GM06990 (cell line): ENCODE measurements around the gene BDP1.
"Not testable (repeated sequence)": the region's sequence is repeated elsewhere in the genome, so short reads cannot be mapped to it uniquely, and the experiment has no call there.

Experiments used
- DNase-seq: peaks from one replicate; pipeline ENCODE4 v3.0.0-alpha.2; 2011; ENCODE audit not compliant: insufficient read length; ENCODE audit errors: extremely low read depth
- H3K27me3 ChIP-seq: replicated peaks from 2 replicates; pipeline ENCODE4 v1.6.0; 2011; ENCODE audit warnings: low read length; ENCODE audit not compliant: control insufficient read depth, insufficient read depth
- H3K36me3 ChIP-seq: 2 replicates; pipeline ENCODE4 v1.5.1; 2011; ENCODE audit warnings: low read length; ENCODE audit not compliant: control insufficient read depth, insufficient read depth
- H3K4me3 ChIP-seq: replicated peaks from 2 replicates; pipeline ENCODE4 v1.5.1; 2011; ENCODE audit warnings: low read depth, mild to moderate bottlenecking, control low read depth, low read length
- CTCF ChIP-seq: IDR thresholded peaks from 2 replicates; pipeline ENCODE4 v1.5.1; 2011; ENCODE audit warnings: low read length, control low read depth, mild to moderate bottlenecking, inconsistent platforms; ENCODE audit not compliant: insufficient read depth, poor library complexity, severe bottlenecking

Gene BDP1

GRCh38 chr5:71455427-71456361 lies at the start of gene BDP1:
BDP1 (plus strand) TSS chr5:71455651; CDS start chr5:71455878, 227 bp downstream.
- H3K4me3 ChIP-seq: peak within 1 kb of the TSS; percentile 92
- TF ChIP-seq CTCF: peak; percentile 15
- H3K27me3 ChIP-seq: no peaks in the 10 kb centered on the region
- no peaks in the 10 kb centered on the region; the same call in 1 of the 2 replicates for H3K36me3 ChIP-seq
- peak; percentile 88 for DNase-seq

GRCh38 chr5:71410088-71410487 lies 45.4 kb upstream of the BDP1 start:
- not testable (repeated sequence) for H3K36me3 ChIP-seq, H3K27me3 ChIP-seq, DNase-seq

GRCh38 chr5:71415626-71416025 lies 39.8 kb upstream of the BDP1 start:
- not testable (repeated sequence) for H3K36me3 ChIP-seq, DNase-seq, H3K4me3 ChIP-seq, H3K27me3 ChIP-seq

More at GRCh38 chr5:71410088-71410487, 45.4 kb upstream of the BDP1 start:
- not testable (repeated sequence) for H3K4me3 ChIP-seq

- not testable (repeated sequence) for DNase-seq, H3K27me3 ChIP-seq, H3K36me3 ChIP-seq, H3K4me3 ChIP-seq
Observed at GRCh38 chr5:71418026-71418425, 37.4 kb upstream of the BDP1 start.

GRCh38 chr5:71421278-71421677 lies 34.2 kb upstream of the BDP1 start:
- not testable (repeated sequence) for DNase-seq, H3K4me3 ChIP-seq, H3K36me3 ChIP-seq, H3K27me3 ChIP-seq

- not testable (repeated sequence) for DNase-seq, H3K27me3 ChIP-seq, H3K4me3 ChIP-seq, H3K36me3 ChIP-seq
Observed at GRCh38 chr5:71423896-71424295, 31.6 kb upstream of the BDP1 start.

- not testable (repeated sequence) for H3K4me3 ChIP-seq, H3K36me3 ChIP-seq, DNase-seq, H3K27me3 ChIP-seq
Observed at GRCh38 chr5:71426686-71427474, 28.6 kb upstream of the BDP1 start.

- H3K36me3 ChIP-seq, H3K4me3 ChIP-seq, DNase-seq, H3K27me3 ChIP-seq: not testable (repeated sequence)
Observed at GRCh38 chr5:71432410-71432809, 23.0 kb upstream of the BDP1 start.

GRCh38 chr5:71434825-71435224 lies 20.6 kb upstream of the BDP1 start:
- not testable (repeated sequence) for H3K36me3 ChIP-seq, H3K27me3 ChIP-seq, H3K4me3 ChIP-seq, DNase-seq

- not testable (repeated sequence) for H3K4me3 ChIP-seq, H3K36me3 ChIP-seq, DNase-seq
Observed at GRCh38 chr5:71441564-71441963, 13.9 kb upstream of the BDP1 start.

GRCh38 chr5:71443891-71444290 lies 11.6 kb upstream of the BDP1 start:
- DNase-seq, H3K27me3 ChIP-seq, H3K36me3 ChIP-seq, H3K4me3 ChIP-seq: not testable (repeated sequence)

More at GRCh38 chr5:71441564-71441963, 13.9 kb upstream of the BDP1 start:
- not testable (repeated sequence) for H3K27me3 ChIP-seq

GRCh38 chr5:71445015-71445414 lies 10.4 kb upstream of the BDP1 start:
- H3K4me3 ChIP-seq, H3K36me3 ChIP-seq, H3K27me3 ChIP-seq, DNase-seq: not testable (repeated sequence)

GRCh38 chr5:71445523-71446152 lies 9.8 kb upstream of the BDP1 start:
- not testable (repeated sequence) for H3K36me3 ChIP-seq, H3K4me3 ChIP-seq, H3K27me3 ChIP-seq, DNase-seq
